ENCODE data around the gene ZNF365.
"Not testable (repeated sequence)": the region's sequence is repeated elsewhere in the genome, so short reads cannot be mapped to it uniquely, and the experiment has no call there.

The ZNF365 gene, protein sequence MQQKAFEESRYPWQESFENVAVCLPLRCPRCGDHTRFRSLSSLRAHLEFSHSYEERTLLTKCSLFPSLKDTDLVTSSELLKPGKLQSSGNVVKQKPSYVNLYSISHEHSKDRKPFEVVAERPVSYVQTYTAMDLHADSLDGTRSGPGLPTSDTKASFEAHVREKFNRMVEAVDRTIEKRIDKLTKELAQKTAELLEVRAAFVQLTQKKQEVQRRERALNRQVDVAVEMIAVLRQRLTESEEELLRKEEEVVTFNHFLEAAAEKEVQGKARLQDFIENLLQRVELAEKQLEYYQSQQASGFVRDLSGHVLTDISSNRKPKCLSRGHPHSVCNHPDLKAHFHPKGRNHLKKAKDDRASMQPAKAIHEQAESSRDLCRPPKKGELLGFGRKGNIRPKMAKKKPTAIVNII

DNA sequence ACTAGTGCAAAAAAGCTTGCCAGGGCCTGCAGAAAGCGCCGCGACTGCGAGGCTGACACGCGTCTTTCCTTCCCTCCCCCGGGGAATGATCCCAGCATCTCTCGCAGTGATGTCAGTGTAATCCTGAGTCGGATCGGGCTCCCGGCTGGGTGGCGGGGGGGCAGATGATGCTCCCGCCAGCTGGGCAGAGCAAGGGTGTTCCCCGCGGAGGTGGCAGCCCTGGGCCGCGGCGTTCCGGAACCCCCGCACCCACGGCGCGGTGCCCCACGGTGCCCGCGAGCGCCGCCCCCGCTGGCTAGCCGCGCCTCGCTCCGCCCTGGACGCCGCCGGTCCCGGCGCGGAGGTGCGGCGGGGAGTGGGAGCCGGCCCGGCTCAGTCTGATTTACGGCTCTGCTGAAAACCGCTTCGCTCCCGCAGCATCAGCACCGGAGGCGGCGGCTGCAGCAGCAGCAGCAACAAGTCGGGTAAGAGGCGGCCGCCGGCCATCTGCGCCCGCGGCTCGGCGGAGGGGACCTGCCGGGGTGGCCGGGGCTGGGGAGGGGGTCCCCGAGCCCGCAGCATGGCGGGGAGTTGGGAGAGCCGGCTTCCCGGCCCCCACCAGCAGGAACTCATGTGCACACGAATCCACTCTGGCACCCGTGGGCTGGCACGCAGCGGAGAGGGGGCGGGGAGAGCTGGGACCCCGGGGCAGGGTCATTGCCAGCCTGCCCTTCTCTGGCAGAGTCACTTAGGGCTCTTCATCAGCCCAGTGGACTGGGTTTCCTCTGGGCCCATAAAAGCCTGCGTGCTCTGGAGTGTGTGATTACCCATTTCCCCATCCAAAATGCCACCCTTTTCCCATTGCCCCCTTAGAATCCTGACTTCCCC is at the start of gene ZNF365:
Gene ZNF365, plus strand, starts transcription at position 375 of the 867 bp plus-strand sequence. CDS start 1,825 bp downstream, outside the sequence.
- peak; percentile 23 for DNase-seq (ENCODE audit: low spot score)

DNA sequence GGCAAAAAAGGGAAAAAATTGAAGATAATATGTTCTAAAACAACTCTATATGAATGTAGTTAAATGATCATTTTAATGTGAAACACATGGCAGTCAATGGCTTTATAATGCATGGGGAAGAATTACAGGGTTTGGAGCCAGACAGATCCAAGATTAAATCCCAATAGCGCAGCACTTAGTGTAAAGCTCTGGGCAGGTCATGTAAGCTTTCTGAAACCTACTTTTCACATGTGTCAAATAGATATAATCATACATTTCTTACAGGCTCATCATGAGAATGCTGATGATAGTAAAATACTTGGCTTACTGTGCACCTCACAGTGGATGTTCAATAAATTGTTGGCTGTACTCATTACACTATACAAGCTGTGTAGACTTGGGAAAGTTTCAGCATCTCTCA is 48.0 kb upstream of the ZNF365 start:
- no peak for DNase-seq (ENCODE audit: low spot score)

DNA sequence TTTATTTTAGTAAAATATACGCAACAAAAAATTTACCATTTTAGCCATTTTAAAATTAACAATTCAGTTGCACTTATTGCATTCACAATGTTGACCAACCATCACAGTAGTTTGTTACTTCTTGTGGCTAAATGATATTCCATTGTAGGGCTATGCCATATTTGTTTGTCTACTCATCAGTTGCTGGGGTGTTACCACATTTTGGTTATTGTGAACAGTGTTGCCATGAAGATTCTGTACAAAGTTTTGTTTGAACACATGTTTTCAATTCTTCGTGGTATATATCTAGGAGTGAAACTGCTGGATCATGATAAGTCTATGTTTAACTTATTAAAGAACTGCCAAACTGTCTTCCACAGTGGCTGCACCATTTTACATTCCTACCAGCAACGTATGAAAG is 46.3 kb upstream of the ZNF365 start:
- no peak for DNase-seq (ENCODE audit: low spot score)

DNA sequence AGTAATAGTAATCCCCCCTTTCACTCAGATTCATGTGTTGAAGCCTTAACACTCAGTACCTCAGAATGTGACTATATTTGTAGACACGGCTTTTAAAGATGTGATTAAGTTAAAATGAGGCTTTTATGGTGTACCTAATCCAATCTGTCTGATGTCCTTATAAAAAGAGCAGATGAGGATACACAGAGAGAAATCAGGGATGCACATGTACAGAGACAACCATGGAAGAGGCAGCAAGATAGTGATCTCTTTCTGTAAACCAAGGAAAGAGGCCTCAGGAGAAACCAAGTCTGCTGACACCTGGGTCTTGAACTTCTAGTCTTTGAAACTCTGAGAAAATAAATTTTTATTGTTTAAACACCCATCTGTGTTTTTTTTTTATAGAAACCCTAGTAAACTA is 44.0 kb upstream of the ZNF365 start:
- no peak for DNase-seq (ENCODE audit: low spot score)

DNA sequence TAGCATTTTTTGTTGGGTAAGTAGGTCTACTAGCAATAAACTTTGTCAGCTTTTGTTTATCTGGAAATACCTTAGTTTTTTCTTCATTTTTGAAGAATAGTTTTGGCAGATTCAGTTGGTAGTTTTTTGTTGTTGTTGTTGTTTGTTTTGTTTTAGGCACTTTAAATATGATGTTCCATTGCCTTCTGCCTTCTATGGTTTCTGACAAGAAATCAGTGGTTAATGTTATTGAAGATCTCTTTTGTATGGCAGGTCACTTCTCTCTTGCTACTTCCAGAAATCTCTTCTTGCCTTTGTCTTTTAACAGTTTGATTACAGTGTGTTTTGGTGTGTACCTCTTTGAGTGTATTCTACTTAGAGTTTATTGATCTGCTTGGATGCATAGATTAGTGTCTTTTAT is 41.8 kb upstream of the ZNF365 start:
- DNase-seq (ENCODE audit: low spot score), result no peak

DNA sequence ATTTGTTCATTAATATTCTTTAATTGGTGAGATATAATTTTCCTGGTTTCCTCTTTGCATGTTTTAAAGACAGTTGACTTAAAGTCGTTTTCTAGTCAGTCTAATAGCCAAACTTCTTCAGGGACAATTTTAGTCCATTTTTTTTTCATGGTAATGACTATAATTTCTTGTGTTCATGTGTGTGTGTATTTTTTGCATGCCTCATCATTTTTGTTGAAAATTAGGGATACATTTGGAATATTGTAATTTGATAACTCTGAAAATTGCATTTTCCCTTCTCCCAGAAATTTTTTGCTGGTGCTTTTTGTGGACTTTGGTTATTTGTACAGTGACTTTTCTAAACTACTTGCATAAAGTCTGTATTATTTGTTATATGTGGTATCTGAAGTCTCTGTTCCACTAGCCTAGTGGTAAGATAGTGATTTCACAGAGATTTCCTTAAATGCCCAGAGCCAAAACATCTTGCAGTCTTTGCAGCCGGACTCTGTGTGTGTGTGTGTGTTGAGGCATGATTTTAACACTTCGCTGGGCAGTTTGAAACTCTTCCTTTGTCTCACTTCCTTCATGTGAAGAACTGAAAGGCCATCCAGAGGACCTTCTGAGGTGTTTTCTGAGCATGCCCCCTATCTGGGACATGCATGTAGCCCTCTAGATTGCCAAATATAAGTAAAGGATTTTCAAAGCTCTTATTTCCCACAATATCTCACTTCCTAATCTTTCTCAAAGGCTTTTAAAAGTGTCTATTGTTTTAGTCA is 40.9 kb upstream of the ZNF365 start:
- no peak for DNase-seq (ENCODE audit: low spot score)

DNA sequence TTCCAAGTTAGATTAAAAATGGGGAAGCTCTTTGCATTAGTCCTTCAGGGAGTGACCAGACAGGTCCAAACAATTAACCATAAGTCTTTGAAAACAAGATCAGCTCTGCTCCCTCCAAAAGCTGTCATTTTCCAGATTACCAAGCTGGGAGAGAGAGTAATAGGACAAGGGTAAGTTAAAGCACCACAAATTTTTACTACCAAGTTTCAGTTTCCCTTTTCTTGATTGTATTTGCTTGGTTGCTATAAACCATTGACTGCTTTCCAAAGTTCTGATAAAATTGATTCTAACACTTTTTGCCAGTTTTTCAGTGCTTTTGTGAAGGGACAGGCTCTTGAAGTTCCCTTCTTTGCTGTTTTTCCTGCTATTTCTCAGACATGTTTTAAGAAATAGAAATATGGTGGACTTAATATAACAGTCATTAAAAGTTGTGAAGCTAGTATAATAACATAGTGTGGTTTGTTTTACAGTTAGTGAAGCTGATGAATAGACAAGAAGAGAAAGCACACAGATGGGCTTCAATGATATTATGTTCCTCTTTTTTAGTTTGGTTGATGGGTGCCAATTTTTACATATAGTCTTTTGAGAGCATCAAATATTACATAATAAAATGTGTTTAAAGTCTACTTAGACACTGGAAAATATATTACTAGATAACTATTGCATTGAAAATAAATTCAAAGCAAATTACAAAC is 40.0 kb upstream of the ZNF365 start:
- no peak for DNase-seq (ENCODE audit: low spot score)

DNA sequence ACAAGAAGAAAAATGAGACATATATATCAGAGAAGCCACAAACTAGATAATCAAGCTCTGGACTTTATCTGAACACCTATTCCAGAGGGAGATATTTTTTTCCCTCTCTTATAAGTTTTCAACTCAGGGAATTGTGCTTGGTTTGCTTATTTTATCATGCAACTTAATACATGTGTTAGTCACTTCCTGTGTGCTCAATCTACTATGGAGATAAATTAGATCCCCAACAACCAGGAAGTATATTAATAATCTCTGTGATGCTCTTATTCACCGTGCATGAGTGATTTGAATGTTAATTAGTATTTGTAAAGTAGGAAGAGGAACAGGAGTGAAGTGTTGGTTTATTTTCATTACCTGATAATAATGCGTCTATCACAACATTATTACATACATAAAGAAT is 38.8 kb upstream of the ZNF365 start:
- no peak for DNase-seq (ENCODE audit: low spot score)

DNA sequence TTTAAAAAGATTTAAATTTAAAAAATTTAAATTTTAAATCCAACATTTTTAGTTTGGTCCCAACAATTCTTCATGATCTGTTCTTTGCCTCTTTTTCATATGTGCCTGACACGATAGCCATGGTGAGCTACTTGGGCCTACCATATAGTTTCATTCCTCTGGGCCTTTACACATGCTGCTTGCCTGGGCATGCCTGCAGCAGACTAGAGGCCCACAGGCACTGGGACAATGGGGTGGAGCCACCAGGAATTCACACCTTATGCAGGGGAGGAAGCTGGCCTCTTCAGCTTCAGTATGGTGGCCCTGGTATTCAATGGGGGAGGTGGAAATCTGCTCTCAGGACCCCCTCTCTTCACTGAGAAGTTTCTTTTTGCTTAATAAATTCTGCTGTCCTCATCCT is 37.8 kb upstream of the ZNF365 start:
- no peak for DNase-seq (ENCODE audit: low spot score)

DNA sequence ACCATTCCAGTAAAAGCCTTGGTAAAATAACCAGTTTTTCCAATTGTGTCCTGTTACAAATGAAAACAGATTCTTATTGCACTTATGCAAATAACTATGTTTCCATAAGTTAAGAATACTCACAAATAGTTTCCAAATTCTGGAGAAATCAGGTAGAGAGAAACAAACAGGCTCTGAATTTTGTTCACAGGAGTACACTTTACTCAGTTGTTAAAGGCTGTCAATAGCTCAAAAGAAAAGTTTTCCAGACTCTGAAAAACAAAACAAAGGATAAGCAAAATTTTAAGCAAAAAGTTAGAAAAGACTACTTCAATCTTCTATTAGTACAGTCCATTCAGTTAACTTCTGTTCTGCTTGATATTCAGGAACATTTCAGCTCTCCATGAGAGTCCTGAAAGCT is 32.8 kb upstream of the ZNF365 start:
- DNase-seq (ENCODE audit: low spot score), result no peak

DNA sequence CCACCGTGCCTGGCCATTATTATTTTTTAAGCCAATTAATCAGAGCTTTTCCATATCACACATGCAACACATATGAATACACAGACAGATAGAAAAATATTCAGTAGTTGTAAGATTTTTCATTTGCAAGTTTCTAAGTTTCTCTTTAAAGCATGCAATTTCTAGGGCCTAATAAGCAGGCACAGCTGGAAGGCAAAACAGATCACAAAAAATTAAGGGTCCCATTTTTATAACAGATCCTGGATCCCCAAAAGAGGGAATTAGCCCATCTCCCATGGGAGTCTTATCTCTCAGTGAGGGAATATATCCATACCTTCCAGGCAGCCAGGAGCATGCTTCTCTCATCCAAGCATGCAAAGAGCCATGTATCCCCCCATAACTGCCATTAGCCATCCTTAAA is 31.2 kb upstream of the ZNF365 start:
- DNase-seq (ENCODE audit: low spot score), result no peak

DNA sequence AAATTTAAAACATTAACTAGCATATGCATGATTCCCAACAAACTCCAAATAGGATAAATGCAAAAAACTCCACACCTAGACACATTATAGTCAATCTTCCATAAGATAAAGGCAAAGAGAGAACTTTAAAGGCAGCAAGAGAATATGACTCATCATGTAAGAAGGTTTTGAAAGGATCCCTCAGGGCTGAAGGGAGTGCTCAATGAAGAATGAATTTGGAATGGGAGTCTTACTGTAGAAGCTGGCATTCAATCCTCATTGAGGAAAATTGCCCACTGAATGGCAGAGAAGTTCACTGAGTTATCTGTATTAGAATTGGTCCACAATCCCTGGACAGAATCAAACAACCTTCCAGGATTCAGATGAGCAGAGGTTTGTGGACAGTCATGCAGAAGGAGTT is 26.1 kb upstream of the ZNF365 start:
- DNase-seq (ENCODE audit: low spot score), result no peak

DNA sequence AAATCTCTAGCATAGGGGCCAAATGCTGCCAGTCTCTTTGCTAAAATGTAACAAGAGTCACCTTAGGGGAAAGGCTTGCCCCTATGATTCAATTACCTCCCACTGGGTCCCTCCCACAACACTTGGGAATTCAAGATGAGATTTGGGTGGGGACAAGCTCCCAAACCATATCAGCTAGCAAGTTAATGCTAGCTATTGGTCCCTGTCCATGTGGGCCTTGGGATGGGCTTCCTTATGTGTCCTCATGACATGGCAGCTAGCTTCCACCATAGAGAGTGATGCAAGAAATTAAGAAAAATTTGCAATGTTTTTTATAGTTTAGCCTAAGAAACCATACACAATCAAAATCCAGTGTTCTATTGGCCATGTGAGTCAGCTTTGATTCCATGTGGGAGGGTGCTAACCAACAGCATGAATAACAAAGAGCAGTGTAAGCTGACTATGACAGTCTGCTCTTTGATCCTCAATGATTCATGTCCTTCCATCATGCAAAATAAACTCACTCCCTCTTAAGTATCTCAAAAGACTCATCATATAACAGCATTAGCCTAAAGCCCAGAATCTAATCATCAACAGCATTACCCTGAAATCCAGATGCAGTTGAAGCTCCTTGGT is 21.7 kb upstream of the ZNF365 start:
- DNase-seq (ENCODE audit: low spot score), result no peak

DNA sequence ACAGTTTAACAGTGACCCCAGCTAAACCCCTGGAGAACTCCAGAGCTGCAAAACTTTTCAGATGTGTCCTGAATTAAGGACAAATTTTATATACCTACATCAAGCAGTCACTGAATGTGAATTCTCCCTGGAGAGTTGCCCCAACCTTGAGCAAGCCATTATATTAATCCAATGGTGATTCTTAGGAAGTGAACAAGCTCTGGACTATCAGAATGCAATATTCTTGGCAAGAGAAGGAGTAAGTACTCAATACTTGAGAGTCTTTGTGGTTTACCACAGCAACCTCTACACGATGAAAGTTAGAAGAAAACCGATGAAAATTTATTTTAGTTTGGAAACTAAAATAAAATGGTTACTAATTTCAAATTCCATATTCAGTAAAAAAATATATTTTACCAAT is 19.3 kb upstream of the ZNF365 start:
- no peak for DNase-seq (ENCODE audit: low spot score)

DNA sequence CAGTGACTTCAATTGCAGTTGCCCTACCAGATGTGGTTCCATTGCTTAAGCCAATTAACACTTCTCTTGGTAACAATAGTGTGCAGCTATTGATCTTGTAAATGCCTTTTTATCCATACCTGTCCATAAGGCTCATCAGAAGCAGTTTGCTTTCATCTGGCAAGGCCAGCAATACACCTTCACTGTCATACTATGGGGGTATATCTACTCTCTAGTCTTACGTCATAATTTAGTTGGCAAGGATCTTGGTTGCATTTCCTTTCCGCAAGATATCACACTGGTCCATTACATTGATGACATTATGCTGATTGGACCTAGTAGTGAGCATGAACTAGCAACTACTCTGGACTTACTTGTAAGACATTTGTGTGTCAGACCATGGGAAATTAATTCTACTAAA is 17.7 kb upstream of the ZNF365 start:
- DNase-seq (ENCODE audit: low spot score), result no peak

DNA sequence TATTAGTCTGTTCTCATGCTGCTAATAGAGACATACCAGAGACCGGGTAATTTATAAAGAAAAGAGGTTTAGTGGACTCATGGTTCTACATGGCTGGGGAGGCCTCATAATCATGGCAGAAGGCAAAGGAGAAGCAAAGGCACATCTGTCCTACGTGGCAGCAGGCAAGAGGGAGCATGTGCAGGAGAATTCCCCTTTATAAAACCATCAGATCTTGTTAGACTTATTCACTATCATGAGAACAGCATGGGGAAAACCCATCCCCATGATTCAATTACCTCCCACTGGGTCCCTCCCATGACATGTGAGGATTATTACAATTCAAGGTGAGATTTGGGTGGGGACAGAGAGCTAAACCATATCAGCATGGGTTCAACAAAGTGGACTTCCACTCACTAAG is 16.0 kb upstream of the ZNF365 start:
- not testable (repeated sequence) for DNase-seq (ENCODE audit: low spot score)

DNA sequence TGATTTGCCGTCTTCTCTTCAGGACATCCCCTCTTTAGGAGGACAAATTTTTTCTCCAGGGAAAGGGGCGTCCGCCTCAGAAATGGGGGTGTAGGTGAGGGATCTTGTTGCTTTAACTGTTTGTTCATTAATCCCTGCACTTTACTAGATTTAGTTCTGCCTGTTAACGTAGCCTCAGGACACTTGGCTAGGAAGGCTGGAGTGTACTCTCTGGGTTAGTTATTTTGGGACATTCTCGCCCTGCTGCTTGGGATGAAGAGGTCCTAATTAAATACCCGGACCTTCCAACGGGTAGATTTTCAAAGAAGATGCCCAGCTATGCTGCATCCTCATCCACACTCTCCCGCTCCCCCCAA is 552 bp upstream of the ZNF365 start:
- no peak for DNase-seq (ENCODE audit: low spot score)

DNA sequence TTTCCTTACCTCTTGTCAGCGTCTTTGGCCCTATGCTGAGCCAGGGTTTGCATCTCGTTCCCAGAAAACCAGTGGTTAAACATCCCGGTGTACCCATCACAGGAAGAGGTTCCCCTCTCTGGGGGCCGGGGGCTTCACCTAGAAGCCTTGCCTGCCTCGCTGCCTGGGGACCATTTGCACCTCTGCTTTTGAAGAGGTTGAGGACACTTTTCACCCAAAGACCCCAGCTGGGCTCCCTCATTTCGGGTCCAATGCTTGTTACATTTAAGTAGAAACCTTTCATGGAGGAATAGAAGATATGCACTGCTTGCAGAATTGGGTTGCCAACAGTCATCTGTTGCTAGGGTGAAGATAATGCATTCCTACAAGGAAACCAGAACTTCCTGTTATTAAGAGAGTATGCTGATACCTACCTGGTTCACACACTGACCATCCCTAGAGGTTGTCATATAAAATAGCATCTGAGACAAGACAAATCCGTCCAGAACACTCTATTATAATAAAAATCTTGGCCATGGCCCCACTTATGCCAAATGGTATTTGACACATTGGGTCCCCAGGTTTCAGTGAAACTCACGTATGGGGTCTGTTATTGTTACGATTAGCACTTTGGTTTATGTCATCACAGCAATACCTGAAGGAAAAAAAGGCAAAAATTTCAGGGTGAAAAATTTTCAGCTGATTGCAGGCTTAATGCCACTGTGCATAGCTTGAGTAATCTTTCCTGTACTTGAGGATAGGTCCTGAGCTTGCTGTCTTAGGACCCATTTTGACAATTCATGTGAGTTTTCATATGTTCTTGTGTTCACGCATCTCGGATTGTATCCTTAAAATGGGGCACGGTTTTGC is 917 bp downstream of the ZNF365 start:
- DNase-seq (ENCODE audit: low spot score), result peak; percentile 25

DNA sequence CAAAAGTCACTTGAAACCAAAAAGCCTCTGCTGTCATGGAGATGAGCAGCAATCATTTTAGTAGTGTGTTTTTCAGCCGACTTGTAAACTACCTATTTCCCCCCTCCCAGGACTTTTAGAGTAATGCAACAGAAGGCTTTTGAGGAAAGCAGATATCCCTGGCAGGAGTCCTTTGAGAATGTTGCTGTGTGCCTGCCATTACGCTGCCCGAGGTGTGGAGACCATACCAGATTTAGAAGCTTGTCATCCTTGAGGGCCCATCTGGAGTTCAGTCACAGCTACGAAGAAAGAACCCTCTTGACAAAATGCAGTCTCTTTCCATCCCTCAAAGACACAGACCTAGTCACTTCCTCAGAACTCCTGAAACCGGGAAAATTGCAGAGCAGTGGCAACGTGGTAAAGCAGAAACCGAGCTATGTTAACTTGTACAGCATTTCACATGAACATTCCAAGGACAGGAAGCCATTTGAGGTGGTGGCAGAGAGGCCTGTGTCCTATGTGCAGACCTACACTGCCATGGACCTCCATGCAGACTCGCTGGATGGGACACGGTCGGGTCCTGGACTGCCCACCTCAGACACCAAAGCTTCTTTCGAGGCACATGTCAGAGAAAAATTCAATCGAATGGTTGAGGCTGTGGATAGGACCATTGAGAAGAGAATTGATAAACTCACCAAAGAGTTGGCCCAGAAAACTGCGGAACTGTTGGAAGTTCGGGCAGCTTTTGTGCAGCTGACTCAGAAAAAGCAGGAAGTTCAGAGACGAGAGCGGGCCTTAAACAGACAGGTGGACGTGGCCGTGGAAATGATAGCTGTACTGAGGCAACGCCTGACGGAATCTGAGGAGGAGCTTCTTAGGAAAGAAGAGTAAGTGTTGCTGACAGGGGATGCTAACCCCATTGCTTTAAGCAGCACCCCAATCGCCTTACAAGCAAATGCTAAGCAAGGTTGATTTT is 2.2 kb downstream of the ZNF365 start:
- DNase-seq (ENCODE audit: low spot score), result no peak

DNA sequence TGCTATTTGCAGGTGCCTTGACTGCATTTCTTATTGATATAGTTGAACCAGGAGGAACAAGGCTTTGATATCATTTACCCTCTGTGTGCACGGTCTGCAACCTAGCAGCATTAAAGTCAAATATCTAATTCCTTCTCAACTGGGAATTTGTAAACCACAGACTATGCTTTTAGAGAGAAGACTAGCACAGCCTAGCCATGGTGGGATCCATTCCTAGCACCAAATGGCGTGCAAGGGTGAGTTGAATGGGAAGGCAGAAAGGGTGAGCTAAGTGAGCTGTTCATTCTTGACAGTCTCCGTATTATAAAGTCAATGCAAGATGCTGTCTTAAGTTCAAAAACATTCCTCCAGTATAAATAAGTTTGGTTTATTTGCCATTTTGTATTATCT is 2.9 kb downstream of the ZNF365 start:
- no peak for DNase-seq (ENCODE audit: low spot score)

All from SW480 (cell line).